SIG-M5 (cell line): ENCODE data around the gene PHKG2.
"Not testable (repeated sequence)": the region's sequence is repeated elsewhere in the genome, so short reads cannot be mapped to it uniquely, and the experiment has no call there.

Experiments used
- DNase-seq: peaks from one replicate; lab custom pipeline; 2025; lab: John Stamatoyannopoulos, UW

PHKG2 gene

GRCh38 chr16:30747799-30748633, at the start of gene PHKG2:
PHKG2 (plus strand) TSS chr16:30748425; CDS start chr16:30748821, 396 bp downstream.
- peak; percentile 81 for DNase-seq

- no peak for DNase-seq
Observed at GRCh38 chr16:30698816-30699614, 49.2 kb upstream of the PHKG2 start, which contains the start of gene SRCAP. SRCAP (plus strand) TSS chr16:30699171; CDS start chr16:30700825, 1,654 bp downstream.

GRCh38 chr16:30699615-30700099, 48.6 kb upstream of the PHKG2 start:
- DNase-seq: no peak

GRCh38 chr16:30700491-30700890, 47.7 kb upstream of the PHKG2 start:
- no peak for DNase-seq

GRCh38 chr16:30700971-30701370, 47.3 kb upstream of the PHKG2 start:
- no peak for DNase-seq

GRCh38 chr16:30703071-30703470, 45.2 kb upstream of the PHKG2 start:
- DNase-seq: not testable (repeated sequence)

- DNase-seq: no peak
Observed at GRCh38 chr16:30703971-30704370, 44.3 kb upstream of the PHKG2 start.

- no peak for DNase-seq
Observed at GRCh38 chr16:30706046-30706445, 42.2 kb upstream of the PHKG2 start.

- no peak for DNase-seq
Observed at GRCh38 chr16:30710971-30711370, 37.3 kb upstream of the PHKG2 start.

GRCh38 chr16:30711712-30712111, 36.5 kb upstream of the PHKG2 start:
- no peak for DNase-seq

- DNase-seq: peak; percentile 65
Observed at GRCh38 chr16:30715750-30716445, 32.3 kb upstream of the PHKG2 start.

- DNase-seq: no peak
Observed at GRCh38 chr16:30720086-30720485, 28.1 kb upstream of the PHKG2 start.

- no peak for DNase-seq
Observed at GRCh38 chr16:30720694-30721093, 27.5 kb upstream of the PHKG2 start.

GRCh38 chr16:30721167-30721566, 27.1 kb upstream of the PHKG2 start:
- DNase-seq: no peak

- DNase-seq: no peak
Observed at GRCh38 chr16:30721606-30722005, 26.6 kb upstream of the PHKG2 start.

GRCh38 chr16:30722443-30722842, 25.8 kb upstream of the PHKG2 start:
- DNase-seq: no peak

GRCh38 chr16:30722916-30723315, 25.3 kb upstream of the PHKG2 start:
- no peak for DNase-seq

- DNase-seq: no peak
Observed at GRCh38 chr16:30723725-30724355, 24.4 kb upstream of the PHKG2 start.

GRCh38 chr16:30724641-30725417, 23.4 kb upstream of the PHKG2 start:
- DNase-seq: peak; percentile 19

GRCh38 chr16:30725418-30725792, 22.8 kb upstream of the PHKG2 start:
- no peak for DNase-seq

GRCh38 chr16:30728321-30728720, 19.9 kb upstream of the PHKG2 start:
- DNase-seq: no peak
